H1 (cell line): Measurements from ENCODE around the gene C1QL1. TPM values are rescaled to one million over a fixed set of nuclear protein-coding genes. Genes with fewer than 3 reads are reported as not detected.

Source experiments
- CTCF ChIA-PET: fragments of 300-600 bp; sonication (Branson Sonifier 250); formaldehyde crosslinking; loops from one replicate; lab custom pipeline; 2021; ENCODE audit not compliant: partially characterized antibody; lab: Charles Lee
- POLR2A ChIA-PET: fragments of 300-600 bp; sonication (Branson Sonifier 250); formaldehyde crosslinking; loops from one replicate; lab custom pipeline; 2021; ENCODE audit warnings: inconsistent platforms; ENCODE audit not compliant: partially characterized antibody; lab: Charles Lee
- DNase-seq, 2 experiments: peaks; one replicate each; pipeline versions ENCODE4 v3.0.0 to v3.0.0-alpha.2; 2010 to 2022; ENCODE audit warnings: low spot score in 2 of 2, low read depth in 1 of 2, mixed read lengths in 1 of 2
- FAIRE-seq: peaks from 2 replicates; lab custom pipeline; 2011; peaks lifted over from hg19 to GRCh38; lab: Jason Lieb, UNC
- H2AFZ ChIP-seq: 2 replicates; pipeline ENCODE4 v1.8.1; 2012; ENCODE audit warnings: low read length, inconsistent platforms
- H2AK5ac ChIP-seq: 2 replicates; pipeline ENCODE4 v1.6.1; 2013; ENCODE audit warnings: low read depth, low read length
- H2BK120ac ChIP-seq: replicated peaks from 2 replicates; pipeline ENCODE3; 2013; ENCODE audit warnings: low read depth, low read length, inconsistent platforms
- H2BK12ac ChIP-seq: 2 replicates; pipeline ENCODE4 v1.6.1; 2013; ENCODE audit warnings: low read depth, low read length
- H2BK15ac ChIP-seq: 2 replicates; pipeline ENCODE4 v1.6.1; 2013; ENCODE audit warnings: low read length
- H2BK20ac ChIP-seq: 2 replicates; pipeline ENCODE4 v1.6.1; 2013; ENCODE audit warnings: low read length
- H2BK5ac ChIP-seq: 2 replicates; pipeline ENCODE4 v1.6.1; 2013; ENCODE audit warnings: low read depth, low read length
- H3K14ac ChIP-seq: 2 replicates; pipeline ENCODE4 v1.6.1; 2013; ENCODE audit warnings: inconsistent platforms; ENCODE audit not compliant: insufficient read length
- H3K18ac ChIP-seq: 2 replicates; pipeline ENCODE4 v1.6.1; 2013; ENCODE audit warnings: low read length; ENCODE audit errors: extremely low read depth
- H3K23ac ChIP-seq: 2 replicates; pipeline ENCODE4 v1.6.1; 2013; ENCODE audit warnings: inconsistent platforms; ENCODE audit not compliant: insufficient read length
- H3K23me2 ChIP-seq: 2 replicates; pipeline ENCODE4 v1.6.1; 2013; ENCODE audit warnings: low read depth, low read length
- H3K27ac ChIP-seq: 2 replicates; pipeline ENCODE4 v1.6.1; 2011; ENCODE audit warnings: low read depth, low read length, inconsistent platforms
- H3K27me3 ChIP-seq, 4 experiments: replicated peaks in 1 of 4; 1 replicate in 1 of 4; 2 replicates in 3 of 4; pipeline versions ENCODE4 v1.6.1 to v1.8.1; 2011 to 2013; ENCODE audit warnings: low read length in 3 of 4, mild to moderate bottlenecking in 3 of 4, inconsistent platforms in 2 of 4, mixed read lengths in 2 of 4, moderate library complexity in 1 of 4; ENCODE audit not compliant: control insufficient read depth in 3 of 4, insufficient read depth in 3 of 4; ENCODE audit errors: extremely low read depth in 1 of 4
- H3K36me3 ChIP-seq, 4 experiments: 2 replicates each; pipeline versions ENCODE4 v1.6.1 to v1.8.1; 2011 to 2013; ENCODE audit warnings: mild to moderate bottlenecking in 4 of 4, low read length in 3 of 4, moderate library complexity in 2 of 4, control low read depth in 1 of 4, inconsistent platforms in 1 of 4; ENCODE audit not compliant: insufficient read depth in 4 of 4, control insufficient read depth in 2 of 4
- H3K4ac ChIP-seq: replicated peaks from 2 replicates; pipeline ENCODE3; 2013; ENCODE audit warnings: low read length, low read depth, mixed read lengths, inconsistent platforms; ENCODE audit not compliant: insufficient read length
- H3K4me1 ChIP-seq, 4 experiments: replicated peaks in 1 of 4; 1 replicate in 1 of 4; 2 replicates in 3 of 4; pipeline versions ENCODE4 v1.6.1 to v1.8.1; 2011 to 2013; ENCODE audit warnings: low read length in 3 of 4, inconsistent platforms in 2 of 4, mixed read lengths in 1 of 4; ENCODE audit not compliant: insufficient read depth in 4 of 4, control insufficient read depth in 3 of 4
- H3K4me2 ChIP-seq, 2 experiments: 2 replicates each; pipeline versions ENCODE4 v1.6.1 to v1.8.1; 2011 to 2013; ENCODE audit warnings: low read depth in 2 of 2, low read length in 2 of 2, control low read depth in 1 of 2, inconsistent platforms in 1 of 2, mild to moderate bottlenecking in 1 of 2; ENCODE audit not compliant: insufficient read depth in 1 of 2
- H3K4me3 ChIP-seq, 4 experiments: fragments of 200-600, 300-600 bp in 1 of 4; sonication (generic), shearing (Covaris generic), sonication (Bioruptor Twin) in 1 of 4; 2 replicates each; pipeline versions ENCODE4 v1.5.1 to v1.8.1; 2011 to 2016; ENCODE audit warnings: low read length in 4 of 4, low read depth in 3 of 4, control low read depth in 2 of 4, inconsistent platforms in 2 of 4, mild to moderate bottlenecking in 2 of 4, mixed read lengths in 1 of 4, moderate library complexity in 1 of 4; ENCODE audit not compliant: insufficient read depth in 2 of 4; ENCODE audit errors: extremely low read depth in 1 of 4
- H3K56ac ChIP-seq: replicated peaks from 2 replicates; pipeline ENCODE3; 2013; ENCODE audit warnings: low read depth, mild to moderate bottlenecking, mixed read lengths, low read length, inconsistent platforms; ENCODE audit not compliant: insufficient read length
- H3K79me1 ChIP-seq: 2 replicates; pipeline ENCODE4 v1.6.1; 2013; ENCODE audit warnings: low read depth, low read length, control low read depth
- H3K79me2 ChIP-seq, 2 experiments: 2 replicates each; pipeline versions ENCODE4 v1.6.1 to v1.8.1; 2012 to 2013; ENCODE audit warnings: low read length in 2 of 2, mild to moderate bottlenecking in 2 of 2, inconsistent platforms in 1 of 2; ENCODE audit not compliant: insufficient read depth in 2 of 2, control insufficient read depth in 1 of 2
- H3K9ac ChIP-seq, 4 experiments: replicated peaks in 1 of 4; 1 replicate in 1 of 4; 2 replicates in 3 of 4; pipeline versions ENCODE4 v1.6.1 to v1.8.1; 2011 to 2013; ENCODE audit warnings: low read depth in 3 of 4, low read length in 3 of 4, control low read depth in 2 of 4, mild to moderate bottlenecking in 2 of 4, moderate library complexity in 2 of 4, inconsistent platforms in 1 of 4; ENCODE audit errors: extremely low read depth in 1 of 4
- H3K9me3 ChIP-seq, 2 experiments: 2 replicates each; pipeline versions ENCODE4 v1.6.1 to v1.8.1; 2012 to 2013; ENCODE audit warnings: mild to moderate bottlenecking in 2 of 2, moderate library complexity in 2 of 2, control low read depth in 1 of 2, inconsistent platforms in 1 of 2, low read depth in 1 of 2, low read length in 1 of 2, mixed read lengths in 1 of 2; ENCODE audit not compliant: insufficient read depth in 2 of 2
- H4K20me1 ChIP-seq, 2 experiments: replicated peaks in 1 of 2; 2 replicates each; pipeline versions ENCODE3 to v1.8.1; 2011 to 2013; ENCODE audit warnings: inconsistent platforms in 2 of 2, low read length in 2 of 2, mild to moderate bottlenecking in 1 of 2; ENCODE audit not compliant: insufficient read depth in 2 of 2, control insufficient read depth in 1 of 2
- H4K5ac ChIP-seq: 2 replicates; pipeline ENCODE4 v1.6.1; 2013; ENCODE audit warnings: low read length, low read depth, mixed read lengths, inconsistent platforms; ENCODE audit not compliant: insufficient read length
- H4K8ac ChIP-seq: 2 replicates; pipeline ENCODE4 v1.8.0; 2013; ENCODE audit warnings: mild to moderate bottlenecking, moderate library complexity, low read length, inconsistent platforms; ENCODE audit not compliant: insufficient read depth; ENCODE audit errors: extremely low read depth
- H4K91ac ChIP-seq: replicated peaks from 2 replicates; pipeline ENCODE3; 2013; ENCODE audit warnings: low read length, mixed read lengths, inconsistent platforms; ENCODE audit not compliant: insufficient read length
- BACH1 ChIP-seq: IDR thresholded peaks from 2 replicates; pipeline ENCODE4 v1.6.1; 2012; ENCODE audit warnings: low read length, improper control_type of control experiment
- BCL11A ChIP-seq, 2 experiments: IDR thresholded peaks; one replicate each; pipeline ENCODE4 v1.6.1; 2011; ENCODE audit warnings: low read depth in 2 of 2, low read length in 2 of 2, mild to moderate bottlenecking in 2 of 2
- BRCA1 ChIP-seq: IDR thresholded peaks from 2 replicates; pipeline ENCODE4 v1.6.1; 2012; ENCODE audit warnings: low read depth, low read length, improper control_type of control experiment
- CEBPB ChIP-seq: IDR thresholded peaks from 2 replicates; pipeline ENCODE4 v1.6.1; 2012; ENCODE audit warnings: low read depth, low read length
- EP300 ChIP-seq, 2 experiments: IDR thresholded peaks; 1 replicate in 1 of 2; 2 replicates in 1 of 2; pipeline ENCODE4 v1.6.1; 2011 to 2012; ENCODE audit warnings: low read depth in 2 of 2, low read length in 2 of 2, mild to moderate bottlenecking in 2 of 2, borderline replicate concordance in 1 of 2, inconsistent platforms in 1 of 2, moderate library complexity in 1 of 2
- FOSL1 ChIP-seq: IDR thresholded peaks from 2 replicates; pipeline ENCODE4 v1.6.1; 2011; ENCODE audit warnings: mild to moderate bottlenecking, low read depth, low read length, moderate library complexity; ENCODE audit not compliant: insufficient read depth
- JUND ChIP-seq: IDR thresholded peaks from 2 replicates; pipeline ENCODE4 v1.6.1; 2011; ENCODE audit warnings: mild to moderate bottlenecking, improper control_type of control experiment, low read length
- KDM4A ChIP-seq: IDR thresholded peaks from one replicate; pipeline ENCODE4 v1.7.1; 2012; ENCODE audit warnings: low read depth, mild to moderate bottlenecking, moderate library complexity, low read length, inconsistent platforms; ENCODE audit not compliant: severe bottlenecking
- KDM5A ChIP-seq: fragments of 200-600 bp; IDR thresholded peaks from 2 replicates; pipeline ENCODE4 v1.7.1; 2012; ENCODE audit warnings: mild to moderate bottlenecking, low read length, inconsistent platforms, mixed read lengths
- NRF1 ChIP-seq: IDR thresholded peaks from 2 replicates; pipeline ENCODE4 v1.6.1; 2011; ENCODE audit warnings: mild to moderate bottlenecking, low read depth, low read length, improper control_type of control experiment
- POU5F1 ChIP-seq: IDR thresholded peaks from 2 replicates; pipeline ENCODE4 v1.6.1; 2011; ENCODE audit warnings: low read depth, mild to moderate bottlenecking, low read length, moderate library complexity
- TAF1 ChIP-seq: IDR thresholded peaks from 2 replicates; pipeline ENCODE4 v1.6.1; 2011; ENCODE audit warnings: mild to moderate bottlenecking, low read depth, low read length
- WGBS, 2 experiments: shearing (Covaris generic) in 1 of 2; methylation state at CpG; one replicate each; pipeline versions ENCODE4 v1.1.6 to v1.1.7; 2013 to 2015; ENCODE audit warnings: low lambda C conversion rate in 2 of 2, mixed read lengths in 2 of 2, inconsistent platforms in 1 of 2, low coverage in 1 of 2, missing lambda C conversion rate in 1 of 2; ENCODE audit not compliant: insufficient replicate concordance in 2 of 2, insufficient coverage in 1 of 2, insufficient read length in 1 of 2; ENCODE audit errors: extremely low coverage in 1 of 2, missing lambda C conversion rate in 1 of 2; 5-methylcytosine and 5-hydroxymethylcytosine counted together
- polyA plus RNA-seq, 7 experiments: library from polyadenylated mRNA; depleted of rRNA in 3 of 7; stranded (reverse) in 5 of 7; unstranded in 2 of 7; fragments of >200 nt in 5 of 7; fragments of 200-250 nt in 2 of 7; gene quantifications; 1 replicate in 5 of 7; 2 replicates in 1 of 7; 4 replicates in 1 of 7; pipeline versions ENCODE4 v1.2.1 to v1.2.3, GENCODE V29; 2011 to 2013; ENCODE audit warnings: missing spikeins in 2 of 7, mixed read lengths in 2 of 7
- total RNA-seq: library from RNA; stranded (reverse); fragmentation: NEBNext Ultra II Directional; extraction: Animal tissue kit (Norgen Biotek cat#: 25700); gene quantifications from 2 replicates; pipeline ENCODE4 v1.2.1, GENCODE V29; 2021
- TF ChIP-seq, protein P1 (sequence below): IDR thresholded peaks from 2 replicates; pipeline ENCODE4 v1.6.1; 2012; ENCODE audit warnings: inconsistent platforms

The C1QL1 gene
- total and polyA plus RNA-seq, 2 of the 8 experiments (the other 6 are each of a cell fraction or from before 2014, with no cell fraction given), result 7.6 to 10.5 TPM

DNA sequence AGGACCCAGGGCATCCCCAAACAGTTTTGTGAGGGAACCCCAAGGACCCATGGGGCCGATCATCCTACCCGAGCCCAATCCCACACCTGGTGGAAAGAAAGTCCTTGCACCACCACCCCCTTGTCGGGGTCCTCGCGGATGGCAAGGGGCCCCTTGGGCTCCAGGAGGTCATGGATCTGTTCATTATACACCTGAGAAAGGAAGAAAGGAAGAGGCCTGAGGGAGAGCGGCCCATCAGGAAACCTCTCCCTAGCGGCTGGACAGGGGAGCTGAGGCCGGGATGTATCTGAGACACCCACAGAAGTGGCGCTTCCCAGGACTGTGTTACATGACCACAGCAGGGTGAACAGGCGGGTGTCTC, 33.4 kb downstream of the C1QL1 start:
- Histone ChIP-seq H3K4me2 (no peak overlapping the region), H3K18ac (no peak overlapping the region), H4K20me1 (peaks cover 0 to 11% of the 10 kb centered on the region in 2 experiments), H3K27me3 (no peaks in the 10 kb centered on the region), H3K4ac (no peak overlapping the region), H3K9me3 (no peaks in the 10 kb centered on the region), H4K91ac (no peak overlapping the region), H2BK15ac (no peak overlapping the region), H2BK5ac (no peak overlapping the region), H3K23ac (no peak overlapping the region), H3K27ac (no peak overlapping the region), H4K8ac (no peak overlapping the region), H3K9ac (no peak overlapping the region), H3K79me1 (peaks cover 2% of the 10 kb centered on the region; the same call in 1 of the 2 replicates), H2BK20ac (no peak overlapping the region), H2BK120ac (no peak overlapping the region), H3K56ac (no peak overlapping the region), H3K79me2 (peaks cover 0 to 10% of the 10 kb centered on the region in 2 experiments; a peak in 1 of 4 replicates), H3K23me2 (no peaks in the 10 kb centered on the region), H3K14ac (no peak overlapping the region), H2BK12ac (no peak overlapping the region), H3K4me1 (no peaks in the 10 kb centered on the region), H2AK5ac (no peak overlapping the region), H4K5ac (no peak overlapping the region), H3K36me3 (peaks cover 18 to 55% (median 45%) of the 10 kb centered on the region in 4 experiments; a peak in 7 of 8 replicates), H2AFZ (no peak overlapping the region), H3K4me3 (no peak overlapping the region)
- TF ChIP-seq NRF1, result no peak
- TF ChIP-seq, protein P1, sequence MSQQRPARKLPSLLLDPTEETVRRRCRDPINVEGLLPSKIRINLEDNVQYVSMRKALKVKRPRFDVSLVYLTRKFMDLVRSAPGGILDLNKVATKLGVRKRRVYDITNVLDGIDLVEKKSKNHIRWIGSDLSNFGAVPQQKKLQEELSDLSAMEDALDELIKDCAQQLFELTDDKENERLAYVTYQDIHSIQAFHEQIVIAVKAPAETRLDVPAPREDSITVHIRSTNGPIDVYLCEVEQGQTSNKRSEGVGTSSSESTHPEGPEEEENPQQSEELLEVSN, result no peak
- no peak for TF ChIP-seq KDM5A
- TF ChIP-seq BRCA1, result no peak
- no peak for TF ChIP-seq EP300 (IDR thresholded peaks at IDR 0.05; ENCODE audit: borderline replicate concordance in 1 of 2, low read depth in 2 of 2, low read length in 2 of 2)
- no peak for TF ChIP-seq POU5F1
- no peak for TF ChIP-seq KDM4A
- no peak for TF ChIP-seq FOSL1
- TF ChIP-seq TAF1, result no peak
- no peak for TF ChIP-seq CEBPB
- no peak for TF ChIP-seq BACH1
- TF ChIP-seq JUND, result no peak
- TF ChIP-seq BCL11A (IDR thresholded peaks at IDR 0.05; ENCODE audit: low read depth in 2 of 2, low read length in 2 of 2), result no peak
- DNase-seq (no peak), FAIRE-seq (no peak)
- CTCF ChIA-PET, result interaction anchor here (0.6 to 1.6 kb wide), 5 partner anchors 27 to 1904 kb away, joined by 3 to 5 read pairs (median 3); partner anchors contain the start of gene ACBD4
- POLR2A ChIA-PET, result interaction anchor here (1.7 kb wide), 1 partner anchor 8 kb away, joined by 6 read pairs; no protein-coding TSS in a partner anchor
- WGBS, 2 experiments, result 95% methylated on average over 9 of the region's 10 CpGs; no CpG with 5 or more reads in 1 of the 2 experiments
